ENCODE measurements around the gene TBC1D8.

DNA sequence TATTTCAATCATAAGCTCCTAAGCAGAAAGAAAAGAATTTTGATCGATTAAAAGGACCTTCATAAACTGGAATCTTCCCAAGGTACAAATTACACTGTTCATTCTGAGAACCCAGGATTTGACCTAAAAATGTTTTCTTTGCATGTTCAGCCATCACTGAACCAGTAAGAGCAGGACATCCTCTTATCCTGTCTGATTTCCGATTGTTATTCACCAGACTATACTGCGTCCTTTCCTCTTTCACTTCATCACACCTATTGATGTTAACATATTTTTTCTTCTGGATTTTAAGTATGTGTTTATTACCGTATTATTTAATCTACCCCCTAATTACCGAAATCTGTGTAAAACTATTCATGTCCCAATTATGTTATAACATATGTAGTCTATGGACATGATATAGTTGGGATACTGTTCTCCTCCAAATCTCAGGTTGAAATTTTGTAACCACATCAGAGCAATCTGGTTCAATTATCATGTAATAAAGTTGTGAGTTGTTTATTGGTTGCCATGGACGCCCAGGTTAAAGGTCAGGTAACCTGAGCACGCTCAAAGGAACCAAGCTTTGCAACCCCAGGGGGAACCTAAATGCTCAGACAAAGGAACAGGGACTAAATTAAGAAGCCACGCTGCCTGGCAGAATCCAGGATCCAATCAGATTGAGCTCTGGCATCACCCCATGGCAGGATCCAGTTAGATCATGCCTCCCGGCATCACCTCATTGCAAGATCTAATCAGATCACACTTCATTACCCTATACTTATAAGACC, 11.6 kb upstream of the TBC1D8 start:
- TF ChIP-seq, protein P1, sequence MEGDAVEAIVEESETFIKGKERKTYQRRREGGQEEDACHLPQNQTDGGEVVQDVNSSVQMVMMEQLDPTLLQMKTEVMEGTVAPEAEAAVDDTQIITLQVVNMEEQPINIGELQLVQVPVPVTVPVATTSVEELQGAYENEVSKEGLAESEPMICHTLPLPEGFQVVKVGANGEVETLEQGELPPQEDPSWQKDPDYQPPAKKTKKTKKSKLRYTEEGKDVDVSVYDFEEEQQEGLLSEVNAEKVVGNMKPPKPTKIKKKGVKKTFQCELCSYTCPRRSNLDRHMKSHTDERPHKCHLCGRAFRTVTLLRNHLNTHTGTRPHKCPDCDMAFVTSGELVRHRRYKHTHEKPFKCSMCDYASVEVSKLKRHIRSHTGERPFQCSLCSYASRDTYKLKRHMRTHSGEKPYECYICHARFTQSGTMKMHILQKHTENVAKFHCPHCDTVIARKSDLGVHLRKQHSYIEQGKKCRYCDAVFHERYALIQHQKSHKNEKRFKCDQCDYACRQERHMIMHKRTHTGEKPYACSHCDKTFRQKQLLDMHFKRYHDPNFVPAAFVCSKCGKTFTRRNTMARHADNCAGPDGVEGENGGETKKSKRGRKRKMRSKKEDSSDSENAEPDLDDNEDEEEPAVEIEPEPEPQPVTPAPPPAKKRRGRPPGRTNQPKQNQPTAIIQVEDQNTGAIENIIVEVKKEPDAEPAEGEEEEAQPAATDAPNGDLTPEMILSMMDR (IDR thresholded peaks at IDR 0.05), result no peak
- TF ChIP-seq EZH2 (IDR thresholded peaks at IDR 0.05) (no peak), EZH2phosphoT487 (IDR thresholded peaks at IDR 0.05) (no peak)

All from neural progenitor cell (in vitro differentiated cells).